NCI-H748 (cell line): ENCODE measurements around the gene ACVR1B.

ENCODE experiments used
- DNase-seq: peaks from one replicate; lab custom pipeline; 2025; ENCODE audit not compliant: unreplicated experiment; lab: John Stamatoyannopoulos, UW

Gene ACVR1B

DNA sequence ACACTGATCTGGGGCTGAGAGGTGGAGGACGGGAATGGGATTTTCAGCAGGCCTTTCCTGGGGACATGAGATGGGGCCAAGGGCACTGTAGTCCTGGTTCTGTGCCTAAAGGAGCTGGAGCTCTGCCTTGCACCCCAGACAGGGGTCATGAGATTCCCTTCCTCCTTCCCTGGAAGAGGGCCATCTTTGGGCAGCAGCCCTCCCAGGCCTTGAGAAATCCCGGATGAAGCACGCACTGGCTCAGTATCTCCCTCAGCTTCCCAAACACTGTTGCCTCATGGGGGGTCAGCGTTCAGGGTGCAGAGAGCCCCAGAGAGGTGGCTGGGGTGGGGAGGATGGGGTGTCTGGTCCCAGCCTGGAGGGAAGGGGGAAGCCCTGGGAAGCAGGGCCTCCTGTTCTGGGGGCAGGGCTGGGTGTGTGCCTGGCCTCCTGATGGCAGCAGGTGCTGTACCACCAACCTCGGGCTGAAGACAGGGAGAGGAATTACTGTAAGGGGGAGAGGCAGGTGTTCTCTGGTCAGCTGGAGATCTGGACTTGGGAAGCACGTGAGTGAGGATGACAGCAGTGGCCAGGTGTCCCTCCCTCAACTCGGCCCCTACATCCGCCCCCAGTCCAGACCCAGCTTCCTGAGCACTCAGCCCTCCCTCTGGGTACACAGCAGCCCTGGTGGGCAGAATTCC is 91.3 kb downstream of the ACVR1B start:
- DNase-seq, result peak; percentile 15

- DNase-seq, result no peak
Observed at GRCh38 chr12:52043386-52044212, 92.1 kb downstream of the ACVR1B start.

DNA sequence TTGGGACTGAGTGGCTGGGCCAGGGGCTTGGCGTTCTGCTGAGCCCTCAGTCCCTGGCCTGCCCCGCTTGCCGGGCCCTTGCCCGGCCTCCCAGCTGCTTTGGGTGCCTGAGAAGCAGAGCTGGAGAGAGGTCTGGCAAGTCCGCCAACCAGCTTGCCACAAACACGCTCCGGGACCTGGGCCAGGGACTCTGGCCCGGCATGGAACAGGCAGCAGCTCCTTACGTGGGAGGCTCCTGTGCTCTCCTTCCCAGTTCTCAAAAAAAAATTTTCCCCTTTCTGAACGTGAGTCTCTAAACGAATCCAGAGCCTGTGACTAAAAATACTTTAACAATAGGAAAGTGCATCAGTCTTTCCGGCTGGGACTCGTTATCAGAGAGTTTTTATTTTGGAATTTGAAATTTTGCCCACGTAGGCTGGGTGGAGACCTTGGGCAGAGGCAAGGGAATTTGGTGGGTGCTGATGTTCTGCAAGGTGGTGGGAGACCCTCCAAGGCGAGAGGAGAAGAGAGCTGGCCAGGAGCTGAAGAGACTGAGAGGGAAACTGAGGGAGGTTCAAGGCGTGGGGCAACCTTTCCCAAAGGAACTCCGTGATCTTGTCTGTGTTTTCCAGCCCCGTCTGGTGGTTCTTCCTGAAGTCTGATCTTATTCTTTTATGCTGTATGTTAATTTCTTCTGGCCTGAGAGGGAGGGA is 92.9 kb downstream of the ACVR1B start:
- no peak for DNase-seq

DNA sequence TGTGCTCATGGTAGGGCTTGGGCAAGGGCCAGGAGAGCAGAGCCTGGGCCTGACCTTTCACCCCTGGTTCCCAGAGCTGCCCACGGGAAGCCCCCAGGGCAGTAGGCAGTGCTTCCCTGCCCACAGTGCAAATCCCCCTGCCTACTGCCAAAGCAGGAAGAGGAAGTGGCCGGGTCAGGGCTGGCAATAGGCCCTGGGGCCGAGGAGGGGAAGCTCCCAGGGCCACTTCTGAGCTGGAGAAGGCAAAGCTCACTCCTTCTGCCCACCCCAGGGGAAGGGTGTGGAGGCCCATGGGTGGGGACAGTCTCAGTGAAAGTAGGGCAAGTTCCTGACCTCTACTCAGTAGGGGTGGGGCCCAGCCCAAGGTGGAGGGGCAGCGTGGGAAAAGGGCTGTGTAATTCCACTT is 94.3 kb downstream of the ACVR1B start:
- no peak for DNase-seq
